ENCODE results near the gene KCNA3.
"Not testable (repeated sequence)": the region's sequence is repeated elsewhere in the genome, so short reads cannot be mapped to it uniquely, and the experiment has no call there.

The KCNA3 gene

GRCh38 chr1:110673805-110674336 lies 869 bp downstream of the KCNA3 start:
- in situ Hi-C loops (cut with HindIII; ENCODE audit: low pct_unique_long_range_greater_than_20kb, low sequenced_read_pairs): no loop called here
- no peak for TF ChIP-seq JUND (IDR thresholded peaks at IDR 0.05; ENCODE audit: low read depth)
- DNase-seq (ENCODE audit: low read depth in 1 of 2, low spot score in 1 of 2): no peak

- no peak for DNase-seq (ENCODE audit: low read depth in 1 of 2, low spot score in 1 of 2)
- no peak for TF ChIP-seq JUND (IDR thresholded peaks at IDR 0.05; ENCODE audit: low read depth)
- in situ Hi-C loops (cut with HindIII; ENCODE audit: low pct_unique_long_range_greater_than_20kb, low sequenced_read_pairs): no loop called here
These were observed 1.5 kb downstream of the KCNA3 start for GRCh38 chr1:110673197-110673701.

DNA sequence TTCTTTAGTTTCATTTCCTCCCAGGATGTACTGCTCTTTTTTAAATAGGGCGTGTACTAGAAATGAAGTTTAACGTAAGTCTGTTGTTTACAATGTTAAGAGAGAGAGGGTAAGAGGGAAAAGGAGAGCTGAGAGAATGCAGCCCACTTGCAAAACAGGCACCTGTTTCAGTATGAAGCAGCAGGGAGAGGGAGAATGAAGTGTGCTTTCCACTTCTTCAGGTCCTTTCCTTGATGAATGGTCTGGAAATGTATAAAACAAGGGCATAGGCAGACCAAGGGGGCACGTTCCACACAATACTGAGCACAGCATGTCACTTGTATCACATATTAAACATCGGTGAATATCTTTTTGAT lies 2.0 kb downstream of the KCNA3 start:
- in situ Hi-C loops (cut with HindIII; ENCODE audit: low pct_unique_long_range_greater_than_20kb, low sequenced_read_pairs): no loop called here
- no peak for DNase-seq (ENCODE audit: low read depth in 1 of 2, low spot score in 1 of 2)

GRCh38 chr1:110672001-110672752 lies 2.6 kb downstream of the KCNA3 start:
- no peak for TF ChIP-seq JUND (IDR thresholded peaks at IDR 0.05; ENCODE audit: low read depth)
- in situ Hi-C loops (cut with HindIII; ENCODE audit: low pct_unique_long_range_greater_than_20kb, low sequenced_read_pairs): no loop called here
- no peak for DNase-seq (ENCODE audit: low read depth in 1 of 2, low spot score in 1 of 2)

More for the DNA sequence above, 2.0 kb downstream of the KCNA3 start:
- no peak for TF ChIP-seq JUND (IDR thresholded peaks at IDR 0.05; ENCODE audit: low read depth)

DNA sequence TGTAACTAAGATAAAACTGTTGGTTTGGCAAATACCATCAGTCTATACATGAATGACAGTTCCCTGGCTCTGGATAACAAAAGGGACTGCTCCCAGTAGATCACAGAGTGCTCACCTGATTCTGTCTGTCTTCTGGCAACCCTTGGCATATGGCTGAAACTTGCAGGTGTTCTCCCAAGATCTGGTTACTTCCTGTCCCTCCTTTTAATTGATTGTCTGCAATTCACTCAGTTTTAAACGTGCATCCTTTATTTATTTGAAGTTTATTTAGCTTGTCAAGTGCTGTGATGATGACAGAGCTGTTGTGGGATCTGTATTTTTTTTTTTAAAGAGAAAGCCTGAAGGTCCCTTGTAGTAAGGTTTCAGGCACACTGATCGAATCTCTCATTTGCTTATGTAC lies 3.4 kb downstream of the KCNA3 start:
- in situ Hi-C loops (cut with HindIII; ENCODE audit: low pct_unique_long_range_greater_than_20kb, low sequenced_read_pairs): no loop called here
- no peak for TF ChIP-seq JUND (IDR thresholded peaks at IDR 0.05; ENCODE audit: low read depth)
- DNase-seq (ENCODE audit: low read depth in 1 of 2, low spot score in 1 of 2): no peak

GRCh38 chr1:110668549-110668948 lies 6.2 kb downstream of the KCNA3 start:
- TF ChIP-seq JUND (IDR thresholded peaks at IDR 0.05; ENCODE audit: low read depth): no peak
- in situ Hi-C loops (cut with HindIII; ENCODE audit: low pct_unique_long_range_greater_than_20kb, low sequenced_read_pairs): no loop called here
- DNase-seq (ENCODE audit: low read depth in 1 of 2, low spot score in 1 of 2): no peak

DNA sequence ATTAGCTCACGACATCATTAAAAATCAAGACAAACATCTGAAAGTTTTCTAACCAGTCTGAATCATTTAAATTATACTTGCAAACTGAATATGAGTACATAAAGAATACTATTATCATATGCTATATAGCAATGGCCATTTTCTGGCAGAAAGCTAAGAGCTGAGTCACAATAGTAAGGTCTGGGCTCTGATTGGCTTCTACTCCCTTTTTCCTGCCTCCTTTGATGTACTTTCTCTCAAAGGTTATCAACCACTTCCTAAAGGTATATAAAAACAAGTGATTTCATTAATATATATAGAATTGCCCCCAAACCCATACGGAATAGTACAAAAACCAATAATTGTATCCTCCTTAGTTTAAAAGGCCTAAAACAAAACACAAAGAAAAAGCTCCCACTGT lies 7.0 kb downstream of the KCNA3 start:
- no peak for TF ChIP-seq JUND (IDR thresholded peaks at IDR 0.05; ENCODE audit: low read depth)
- in situ Hi-C loops (cut with HindIII; ENCODE audit: low pct_unique_long_range_greater_than_20kb, low sequenced_read_pairs): no loop called here
- DNase-seq (ENCODE audit: low read depth in 1 of 2, low spot score in 1 of 2): no peak

- no peak for TF ChIP-seq JUND (IDR thresholded peaks at IDR 0.05; ENCODE audit: low read depth)
- no peak for DNase-seq (ENCODE audit: low read depth in 1 of 2, low spot score in 1 of 2)
- in situ Hi-C loops (cut with HindIII; ENCODE audit: low pct_unique_long_range_greater_than_20kb, low sequenced_read_pairs): no loop called here
These were observed 11.5 kb downstream of the KCNA3 start for GRCh38 chr1:110663241-110663640.

GRCh38 chr1:110659559-110659958 lies 15.2 kb downstream of the KCNA3 start:
- DNase-seq (ENCODE audit: low read depth in 1 of 2, low spot score in 1 of 2); in situ Hi-C loops (cut with HindIII; ENCODE audit: low pct_unique_long_range_greater_than_20kb, low sequenced_read_pairs): not testable (repeated sequence)

DNA sequence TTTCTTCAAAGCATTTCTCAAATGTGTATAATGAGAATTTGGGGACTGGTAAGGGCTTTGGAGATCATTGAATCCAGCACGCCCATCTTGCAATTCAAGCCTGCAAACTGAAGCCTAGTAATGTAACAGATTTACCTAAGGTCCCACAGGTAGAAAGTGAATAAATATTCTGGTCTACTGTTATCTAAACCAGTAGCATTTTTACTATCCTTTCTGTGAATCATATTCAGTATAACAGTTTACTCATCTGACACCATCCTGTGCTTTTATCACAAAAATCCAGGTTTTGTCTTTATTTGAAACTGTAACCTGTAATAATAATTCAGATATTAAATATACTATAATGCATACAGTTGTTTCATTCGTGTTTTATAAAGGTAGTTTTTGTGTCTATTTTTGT lies 17.4 kb downstream of the KCNA3 start:
- no peak for DNase-seq (ENCODE audit: low read depth in 1 of 2, low spot score in 1 of 2)
- TF ChIP-seq JUND (IDR thresholded peaks at IDR 0.05; ENCODE audit: low read depth): no peak
- in situ Hi-C loops (cut with HindIII; ENCODE audit: low pct_unique_long_range_greater_than_20kb, low sequenced_read_pairs): no loop called here

DNA sequence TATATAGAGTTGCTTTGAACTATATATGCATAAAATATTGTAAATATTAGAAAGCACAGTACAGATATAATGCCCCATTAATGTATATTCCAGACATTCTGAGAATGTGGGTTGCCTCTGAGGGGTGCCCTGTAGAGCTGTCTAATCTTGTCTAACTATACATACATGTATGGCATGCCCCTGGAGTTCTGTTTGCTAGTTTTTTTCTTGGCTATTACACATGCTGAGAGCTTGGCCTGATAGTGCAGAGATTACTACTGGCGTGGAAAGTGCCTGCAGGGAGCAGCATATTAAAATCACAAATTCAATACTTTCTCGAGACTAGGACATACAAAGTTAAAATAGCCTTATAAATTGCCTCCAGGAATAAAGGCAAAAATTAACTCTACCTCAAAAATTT lies 24.1 kb downstream of the KCNA3 start:
- TF ChIP-seq JUND (IDR thresholded peaks at IDR 0.05; ENCODE audit: low read depth): no peak
- DNase-seq (ENCODE audit: low read depth in 1 of 2, low spot score in 1 of 2): no peak
- in situ Hi-C loops (cut with HindIII; ENCODE audit: low pct_unique_long_range_greater_than_20kb, low sequenced_read_pairs): no loop called here

GRCh38 chr1:110648417-110648816 lies 26.3 kb downstream of the KCNA3 start:
- in situ Hi-C loops (cut with HindIII; ENCODE audit: low pct_unique_long_range_greater_than_20kb, low sequenced_read_pairs): no loop called here

GRCh38 chr1:110647254-110647891 lies 27.4 kb downstream of the KCNA3 start:
- no peak for DNase-seq (ENCODE audit: low read depth in 1 of 2, low spot score in 1 of 2)
- no peak for TF ChIP-seq JUND (IDR thresholded peaks at IDR 0.05; ENCODE audit: low read depth)
- in situ Hi-C loops (cut with HindIII; ENCODE audit: low pct_unique_long_range_greater_than_20kb, low sequenced_read_pairs): no loop called here

More at GRCh38 chr1:110648417-110648816, 26.3 kb downstream of the KCNA3 start:
- DNase-seq (ENCODE audit: low read depth in 1 of 2, low spot score in 1 of 2): no peak
- no peak for TF ChIP-seq JUND (IDR thresholded peaks at IDR 0.05; ENCODE audit: low read depth)
